ENCODE results near the gene FYB1. TPM values are rescaled to one million over a fixed set of nuclear protein-coding genes. Genes with fewer than 3 reads are reported as not detected.

The FYB1 gene
- total and polyA plus RNA-seq, 2 donors (not counting 1 experiment from before 2014, with no cell fraction given): 1.3 to 1.4 TPM

- Mint-ChIP-seq H3K27me3 (no peaks in the 10 kb centered on the region), H3K9me3 (ENCODE audit: insufficient read depth) (no peaks in the 10 kb centered on the region), H3K4me3 (no peak overlapping the region), H3K27ac (no peak overlapping the region), H3K4me1 (peaks cover 22% of the 10 kb centered on the region)
- TF ChIP-seq EZH2 (IDR thresholded peaks at IDR 0.05; ENCODE audit: borderline replicate concordance, insufficient read depth, low read depth, low read length, poor library complexity, severe bottlenecking): no peak
- no peak for TF ChIP-seq CTCF (IDR thresholded peaks at IDR 0.05)
- DNase-seq (no peak), ATAC-seq (ENCODE audit: low read depth) (no peak)
- H3K27ac ChIP-seq (ENCODE audit: low read length in 2 of 2): no peak overlapping the region
- H3K79me2 ChIP-seq (ENCODE audit: control insufficient read depth, insufficient read depth, low read length): no peaks in the 10 kb centered on the region
- POLR2A ChIA-PET: interaction anchor here (0.7 kb wide), 1 partner anchor 128 kb away, joined by 5 read pairs; no protein-coding TSS in a partner anchor
- H3K36me3 ChIP-seq (replicated peaks in 1 of 2; ENCODE audit: control extremely low read depth in 1 of 2, control insufficient read depth in 1 of 2, extremely low read depth in 1 of 2, insufficient read depth in 2 of 2, low read length in 1 of 2): no peaks in the 10 kb centered on the region
- no peaks in the 10 kb centered on the region for H3K9me3 ChIP-seq (ENCODE audit: control extremely low read depth in 1 of 3, control insufficient read depth in 2 of 3, insufficient read depth in 1 of 3, low read length in 2 of 3)
- no peak overlapping the region for H3K4me2 ChIP-seq (replicated peaks; ENCODE audit: low read depth, low read length, poor library complexity, severe bottlenecking)
- CTCF ChIA-PET: interaction anchor here (0.6 to 2.2 kb wide), 4 partner anchors 67 to 138 kb away, joined by 3 to 11 read pairs (median 6); no protein-coding TSS in a partner anchor
- WGBS (ENCODE audit: insufficient coverage): 100% methylated on average over 1 of the region's 4 CpGs
- no peak overlapping the region for H2AFZ ChIP-seq (ENCODE audit: insufficient read depth, low read depth, low read length, poor library complexity, severe bottlenecking)
- no peak overlapping the region for H3K9ac ChIP-seq (ENCODE audit: low read length)
- peaks cover 12 to 14% of the 10 kb centered on the region in 2 donors for H3K4me1 ChIP-seq (ENCODE audit: control insufficient read depth in 2 of 2, insufficient read depth in 2 of 2, low read length in 2 of 2)
- no peak overlapping the region for H3K4me3 ChIP-seq (ENCODE audit: control extremely low read depth in 1 of 5, extremely low read depth in 1 of 5, insufficient read depth in 1 of 5, low read depth in 2 of 5, low read length in 4 of 5)
- no peaks in the 10 kb centered on the region for H3K27me3 ChIP-seq (replicated peaks in 1 of 4; ENCODE audit: control extremely low read depth in 1 of 4, control insufficient read depth in 3 of 4, insufficient read depth in 4 of 4, low read length in 3 of 4)
- intact Hi-C loops (cut with micrococcal nuclease): no loop called here
- H4K20me1 ChIP-seq (ENCODE audit: control insufficient read depth, insufficient read depth, low read length, poor library complexity, severe bottlenecking): no peaks in the 10 kb centered on the region
Observed at GRCh38 chr5:39146831-39147540, 72.4 kb downstream of the FYB1 start.

GRCh38 chr5:39143151-39143860 is 76.1 kb downstream of the FYB1 start:
- no peaks in the 10 kb centered on the region for H3K9me3 ChIP-seq (ENCODE audit: control extremely low read depth in 1 of 3, control insufficient read depth in 2 of 3, insufficient read depth in 1 of 3, low read length in 2 of 3)
- H3K27ac ChIP-seq (ENCODE audit: low read length in 2 of 2): no peak overlapping the region
- TF ChIP-seq EZH2 (IDR thresholded peaks at IDR 0.05; ENCODE audit: borderline replicate concordance, insufficient read depth, low read depth, low read length, poor library complexity, severe bottlenecking) (no peak), CTCF (IDR thresholded peaks at IDR 0.05) (no peak)
- H3K27me3 ChIP-seq (replicated peaks in 1 of 4; ENCODE audit: control extremely low read depth in 1 of 4, control insufficient read depth in 3 of 4, insufficient read depth in 4 of 4, low read length in 3 of 4): no peaks in the 10 kb centered on the region
- H3K4me3 ChIP-seq (ENCODE audit: control extremely low read depth in 1 of 5, extremely low read depth in 1 of 5, insufficient read depth in 1 of 5, low read depth in 2 of 5, low read length in 4 of 5): no peak overlapping the region
- H3K4me1 ChIP-seq (ENCODE audit: control insufficient read depth in 2 of 2, insufficient read depth in 2 of 2, low read length in 2 of 2): no peaks in the 10 kb centered on the region
- intact Hi-C loops (cut with micrococcal nuclease): no loop called here
- DNase-seq (no peak), ATAC-seq (ENCODE audit: low read depth) (no peak)
- no peak overlapping the region for H2AFZ ChIP-seq (ENCODE audit: insufficient read depth, low read depth, low read length, poor library complexity, severe bottlenecking)
- no peak overlapping the region for H3K4me2 ChIP-seq (replicated peaks; ENCODE audit: low read depth, low read length, poor library complexity, severe bottlenecking)
- Mint-ChIP-seq H3K4me1 (no peaks in the 10 kb centered on the region), H3K4me3 (no peak overlapping the region), H3K9me3 (ENCODE audit: insufficient read depth) (no peaks in the 10 kb centered on the region), H3K27me3 (peaks cover 4% of the 10 kb centered on the region), H3K27ac (no peak overlapping the region)
- WGBS (ENCODE audit: insufficient coverage): 100% methylated on average over 1 of the region's 3 CpGs
- no peaks in the 10 kb centered on the region for H4K20me1 ChIP-seq (ENCODE audit: control insufficient read depth, insufficient read depth, low read length, poor library complexity, severe bottlenecking)
- no peaks in the 10 kb centered on the region for H3K79me2 ChIP-seq (ENCODE audit: control insufficient read depth, insufficient read depth, low read length)
- POLR2A ChIA-PET: no interaction called here
- no peaks in the 10 kb centered on the region for H3K36me3 ChIP-seq (replicated peaks in 1 of 2; ENCODE audit: control extremely low read depth in 1 of 2, control insufficient read depth in 1 of 2, extremely low read depth in 1 of 2, insufficient read depth in 2 of 2, low read length in 1 of 2)
- CTCF ChIA-PET: interaction anchor here (0.8 kb wide), 1 partner anchor 404 kb away, joined by 3 read pairs; no protein-coding TSS in a partner anchor
- H3K9ac ChIP-seq (ENCODE audit: low read length): no peak overlapping the region

Data from B cell (primary cell).